ENCODE measurements around the gene NHS.

GRCh38 chrX:17608888-17609287, 233.9 kb downstream of the NHS start:
- TF ChIP-seq CTCF (IDR thresholded peaks at IDR 0.05), result no peak
- no peak for TF ChIP-seq EP300 (IDR thresholded peaks at IDR 0.05)
- no peak for TF ChIP-seq POLR2A (IDR thresholded peaks at IDR 0.05)
